PC-3 (cell line): ENCODE data around the gene ATXN7L3.

Experiments
- EZH2 ChIP-seq: fragments of 300-600 bp; sonication (generic); IDR thresholded peaks from one replicate; pipeline ENCODE4 v1.6.1; 2017; ENCODE audit warnings: antibody characterized with exemption, mild to moderate bottlenecking, low read length; ENCODE audit not compliant: unreplicated experiment
- EZH2phosphoT487 ChIP-seq: fragments of 300-600 bp; sonication (generic); IDR thresholded peaks from 2 replicates; pipeline ENCODE4 v1.6.1; 2018; ENCODE audit warnings: mild to moderate bottlenecking, antibody characterized with exemption, low read length, borderline replicate concordance
- TF ChIP-seq, protein P1 (sequence below): fragments of 300-600 bp; sonication (generic); conservative IDR thresholded peaks from 2 replicates; pipeline ENCODE4 v1.5.1; 2017; ENCODE audit warnings: antibody characterized with exemption, low read depth, mild to moderate bottlenecking, low read length

DNA sequence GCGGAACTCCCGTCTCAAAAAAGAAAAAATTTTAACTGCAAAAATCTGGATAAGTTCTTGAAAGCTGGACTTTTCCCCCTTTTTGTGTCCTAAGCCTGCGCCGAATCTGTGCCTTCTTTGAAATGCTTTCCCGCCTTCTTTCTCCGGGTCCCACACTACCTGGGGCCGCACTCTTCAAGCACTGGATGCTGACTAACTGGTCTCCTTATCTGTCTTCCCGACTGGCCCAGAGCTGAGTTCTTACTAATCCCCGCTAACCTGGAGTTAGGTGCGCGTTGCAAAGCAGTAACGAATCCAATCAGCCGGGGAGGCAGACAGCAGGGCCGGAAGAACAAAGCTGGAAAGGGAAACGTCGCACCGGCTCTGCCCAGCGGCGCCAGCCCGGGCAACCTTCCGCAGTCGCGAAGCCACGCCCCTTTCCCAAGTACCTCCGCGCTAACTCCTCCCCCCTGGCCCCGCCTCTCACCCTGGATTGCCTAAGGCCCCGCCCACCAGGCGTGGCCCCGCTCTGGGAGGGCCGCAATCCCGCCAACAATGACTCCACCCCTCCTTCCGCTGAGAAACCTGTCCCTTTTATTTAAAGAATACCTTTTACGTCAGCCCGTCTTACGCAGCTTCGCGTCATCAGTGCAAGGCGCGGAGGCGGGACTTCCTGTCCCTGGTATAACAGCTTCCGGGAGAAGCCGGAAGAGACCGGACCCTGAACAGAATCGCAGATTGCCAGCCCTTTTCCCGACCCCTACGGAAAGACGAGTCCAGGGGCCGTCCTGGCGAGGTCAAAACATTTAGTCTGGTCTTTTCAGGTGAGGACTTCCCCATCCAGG, 13.2 kb downstream of the ATXN7L3 start, which contains the start of gene TMUB2:
- TF ChIP-seq EZH2 (no peak), EZH2phosphoT487 (no peak)
- TF ChIP-seq, protein P1, sequence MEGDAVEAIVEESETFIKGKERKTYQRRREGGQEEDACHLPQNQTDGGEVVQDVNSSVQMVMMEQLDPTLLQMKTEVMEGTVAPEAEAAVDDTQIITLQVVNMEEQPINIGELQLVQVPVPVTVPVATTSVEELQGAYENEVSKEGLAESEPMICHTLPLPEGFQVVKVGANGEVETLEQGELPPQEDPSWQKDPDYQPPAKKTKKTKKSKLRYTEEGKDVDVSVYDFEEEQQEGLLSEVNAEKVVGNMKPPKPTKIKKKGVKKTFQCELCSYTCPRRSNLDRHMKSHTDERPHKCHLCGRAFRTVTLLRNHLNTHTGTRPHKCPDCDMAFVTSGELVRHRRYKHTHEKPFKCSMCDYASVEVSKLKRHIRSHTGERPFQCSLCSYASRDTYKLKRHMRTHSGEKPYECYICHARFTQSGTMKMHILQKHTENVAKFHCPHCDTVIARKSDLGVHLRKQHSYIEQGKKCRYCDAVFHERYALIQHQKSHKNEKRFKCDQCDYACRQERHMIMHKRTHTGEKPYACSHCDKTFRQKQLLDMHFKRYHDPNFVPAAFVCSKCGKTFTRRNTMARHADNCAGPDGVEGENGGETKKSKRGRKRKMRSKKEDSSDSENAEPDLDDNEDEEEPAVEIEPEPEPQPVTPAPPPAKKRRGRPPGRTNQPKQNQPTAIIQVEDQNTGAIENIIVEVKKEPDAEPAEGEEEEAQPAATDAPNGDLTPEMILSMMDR, result no peak
